ENCODE measurements around the gene EBF3.

Gene EBF3

GRCh38 chr10:130003787-130004613 lies 39.9 kb upstream of the EBF3 start:
- no peak overlapping the region for H3K4me3 ChIP-seq
- DNase-seq (ENCODE audit: low spot score) = no peak
- H3K27ac ChIP-seq = no peak overlapping the region
- TF ChIP-seq CTCF (IDR thresholded peaks at IDR 0.05) = no peak

- Histone ChIP-seq H3K4me3 (no peak overlapping the region), H3K27ac (no peak overlapping the region)
- TF ChIP-seq CTCF (IDR thresholded peaks at IDR 0.05) = no peak
- DNase-seq (ENCODE audit: low spot score) = no peak
These were observed 39.1 kb upstream of the EBF3 start for GRCh38 chr10:130003166-130003565.

- no peak for DNase-seq (ENCODE audit: low spot score)
- no peak overlapping the region for H3K4me3 ChIP-seq
- TF ChIP-seq CTCF (IDR thresholded peaks at IDR 0.05) = no peak
- no peak overlapping the region for H3K27ac ChIP-seq
These were observed 38.5 kb upstream of the EBF3 start for GRCh38 chr10:130002606-130003005.

- no peak for DNase-seq (ENCODE audit: low spot score)
- H3K4me3 ChIP-seq = no peak overlapping the region
- TF ChIP-seq CTCF (IDR thresholded peaks at IDR 0.05) = no peak
- H3K27ac ChIP-seq = no peak overlapping the region
These were observed 36.8 kb upstream of the EBF3 start for GRCh38 chr10:130000918-130001317.

GRCh38 chr10:129999140-129999539 lies 35.1 kb upstream of the EBF3 start:
- TF ChIP-seq CTCF (IDR thresholded peaks at IDR 0.05) = no peak
- Histone ChIP-seq H3K27ac (no peak overlapping the region), H3K4me3 (no peak overlapping the region)
- no peak for DNase-seq (ENCODE audit: low spot score)

GRCh38 chr10:129993621-129994020 lies 29.5 kb upstream of the EBF3 start:
- Histone ChIP-seq H3K4me3 (no peak overlapping the region), H3K27ac (no peak overlapping the region)
- no peak for DNase-seq (ENCODE audit: low spot score)
- no peak for TF ChIP-seq CTCF (IDR thresholded peaks at IDR 0.05)

GRCh38 chr10:129992356-129992755 lies 28.3 kb upstream of the EBF3 start:
- TF ChIP-seq CTCF (IDR thresholded peaks at IDR 0.05) = no peak
- DNase-seq (ENCODE audit: low spot score) = no peak
- Histone ChIP-seq H3K27ac (no peak overlapping the region), H3K4me3 (no peak overlapping the region)

Data from coronary artery (tissue), 2 donors.